Fibroblast of skin of left quadriceps (primary cell): ENCODE results near the gene MOSPD2.
A peak's percentile ranks its signal among the peaks of the same experiment; 100 is the strongest.

ENCODE experiments used
- DNase-seq, 2 experiments: peaks; one replicate each; pipeline ENCODE4 v3.0.0-alpha.2; 2013; ENCODE audit warnings: low read depth in 2 of 2

Gene MOSPD2

GRCh38 chrX:14872851-14873675 is at the start of gene MOSPD2, which contains the start of gene FANCB:
TSS of gene MOSPD2 (plus strand) at chrX:14873421. CDS start at chrX:14873529, 108 bp downstream.
TSS of gene FANCB (minus strand) at chrX:14873069. CDS start at chrX:14865510, 7,559 bp downstream.
- DNase-seq: peak; percentile 88 to 89

- DNase-seq: no peak
These were observed 47.4 kb upstream of the MOSPD2 start for GRCh38 chrX:14825851-14826250.

GRCh38 chrX:14826319-14826718 is 46.9 kb upstream of the MOSPD2 start:
- no peak for DNase-seq

- DNase-seq: no peak
These were observed 43.6 kb upstream of the MOSPD2 start for GRCh38 chrX:14829643-14830042.

GRCh38 chrX:14832151-14832550 is 41.1 kb upstream of the MOSPD2 start:
- peak in 1 of 2 experiments; percentile 21 for DNase-seq

- peak in 1 of 2 experiments; percentile 14 for DNase-seq
These were observed 40.6 kb upstream of the MOSPD2 start for GRCh38 chrX:14832586-14832985.

- DNase-seq: no peak
These were observed 36.1 kb upstream of the MOSPD2 start for GRCh38 chrX:14837155-14837554.

- no peak for DNase-seq
These were observed 29.6 kb upstream of the MOSPD2 start for GRCh38 chrX:14843666-14844065.

- DNase-seq: no peak
These were observed 21.7 kb upstream of the MOSPD2 start for GRCh38 chrX:14851526-14851925.

GRCh38 chrX:14864631-14865030 is 8.6 kb upstream of the MOSPD2 start:
- DNase-seq: peak; percentile 42 to 51

GRCh38 chrX:14865201-14865600 is 8.0 kb upstream of the MOSPD2 start:
- peak in 1 of 2 experiments; percentile 14 for DNase-seq

- DNase-seq: no peak
These were observed 1.5 kb upstream of the MOSPD2 start for GRCh38 chrX:14871767-14872166.

- no peak for DNase-seq
These were observed 866 bp upstream of the MOSPD2 start for GRCh38 chrX:14872355-14872754.

GRCh38 chrX:14873676-14874049 is 442 bp downstream of the MOSPD2 start:
- DNase-seq: no peak

- no peak for DNase-seq
These were observed 2.4 kb downstream of the MOSPD2 start for GRCh38 chrX:14875624-14876023.

- DNase-seq: no peak
These were observed 10.6 kb downstream of the MOSPD2 start for GRCh38 chrX:14883826-14884225.

GRCh38 chrX:14884714-14885113 is 11.5 kb downstream of the MOSPD2 start:
- DNase-seq: no peak

- DNase-seq: no peak
These were observed 13.0 kb downstream of the MOSPD2 start for GRCh38 chrX:14886252-14886651.

GRCh38 chrX:14896273-14896672 is 23.1 kb downstream of the MOSPD2 start:
- DNase-seq: no peak

- no peak for DNase-seq
These were observed 23.8 kb downstream of the MOSPD2 start for GRCh38 chrX:14897042-14897441.

- no peak for DNase-seq
These were observed 26.4 kb downstream of the MOSPD2 start for GRCh38 chrX:14899607-14900006.

- no peak for DNase-seq
These were observed 29.3 kb downstream of the MOSPD2 start for GRCh38 chrX:14902537-14902936.

- DNase-seq: peak in 1 of 2 experiments; percentile 6
These were observed 30.7 kb downstream of the MOSPD2 start for GRCh38 chrX:14903891-14904290.

GRCh38 chrX:14913241-14913640 is 40.0 kb downstream of the MOSPD2 start:
- no peak for DNase-seq
